ENCODE measurements around the gene GORASP1. TPM values are rescaled to one million over a fixed set of nuclear protein-coding genes. Genes with fewer than 3 reads are reported as not detected.

Gene GORASP1
- total RNA-seq, 1 donor from 2014 or later = 11.5 TPM

DNA sequence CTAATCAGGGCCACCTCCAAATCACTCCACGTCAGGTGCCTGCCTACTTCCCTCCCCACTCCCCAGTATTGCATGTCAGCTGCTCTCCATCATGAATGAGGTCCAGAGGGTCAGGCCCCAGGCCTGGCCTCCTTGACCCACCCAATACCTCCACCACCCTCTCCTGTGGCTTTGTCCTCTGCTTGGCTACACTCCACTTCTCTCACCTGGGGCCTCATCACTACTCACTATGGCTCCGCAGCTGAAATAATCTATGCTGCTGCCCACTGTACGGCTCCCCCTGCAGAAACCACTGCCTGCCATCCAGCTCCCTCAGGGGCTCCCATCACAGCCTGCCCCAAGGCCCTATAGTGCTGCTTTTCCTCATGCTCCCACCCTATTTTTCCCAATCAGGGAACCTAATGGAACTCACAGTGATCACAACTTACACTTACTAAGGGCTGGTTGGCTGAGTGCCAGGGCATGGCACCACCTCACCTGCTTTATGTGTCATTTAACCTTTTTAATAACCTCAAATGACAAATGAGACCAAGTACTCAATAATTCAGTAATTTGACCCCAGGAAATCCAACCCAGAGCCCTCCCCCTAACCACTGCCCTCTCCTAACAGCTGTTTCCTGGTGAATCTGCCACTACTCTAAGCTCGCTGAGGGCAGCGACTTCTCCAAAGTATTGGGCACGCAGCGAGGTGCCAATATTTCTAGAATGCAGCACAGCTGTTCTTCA, 2.3 kb downstream of the GORASP1 start:
- H3K36me3 ChIP-seq (ENCODE audit: control insufficient read depth in 3 of 3, insufficient read depth in 3 of 3, low read length in 3 of 3) = peaks cover 2 to 8% (median 5%) of the 10 kb centered on the region in 3 donors
- no peaks in the 10 kb centered on the region for H3K27me3 ChIP-seq (ENCODE audit: control insufficient read depth in 3 of 3, insufficient read depth in 3 of 3, low read length in 3 of 3)
- H3K9ac ChIP-seq (ENCODE audit: low read depth in 1 of 3, low read length in 3 of 3) = no peak overlapping the region
- H3K27ac ChIP-seq (ENCODE audit: low read depth, low read length) = peak overlapping the region; percentile 95
- H3K4me1 ChIP-seq (ENCODE audit: control insufficient read depth in 3 of 3, insufficient read depth in 3 of 3, low read length in 3 of 3) = peaks cover 41 to 66% (median 48%) of the 10 kb centered on the region in 3 donors
- peak overlapping the region; percentile 49 to 88 (median 87) for H3K4me3 ChIP-seq (ENCODE audit: low read length in 3 of 3)
- H3K9me3 ChIP-seq (ENCODE audit: control insufficient read depth in 3 of 3, low read length in 3 of 3) = no peaks in the 10 kb centered on the region

DNA sequence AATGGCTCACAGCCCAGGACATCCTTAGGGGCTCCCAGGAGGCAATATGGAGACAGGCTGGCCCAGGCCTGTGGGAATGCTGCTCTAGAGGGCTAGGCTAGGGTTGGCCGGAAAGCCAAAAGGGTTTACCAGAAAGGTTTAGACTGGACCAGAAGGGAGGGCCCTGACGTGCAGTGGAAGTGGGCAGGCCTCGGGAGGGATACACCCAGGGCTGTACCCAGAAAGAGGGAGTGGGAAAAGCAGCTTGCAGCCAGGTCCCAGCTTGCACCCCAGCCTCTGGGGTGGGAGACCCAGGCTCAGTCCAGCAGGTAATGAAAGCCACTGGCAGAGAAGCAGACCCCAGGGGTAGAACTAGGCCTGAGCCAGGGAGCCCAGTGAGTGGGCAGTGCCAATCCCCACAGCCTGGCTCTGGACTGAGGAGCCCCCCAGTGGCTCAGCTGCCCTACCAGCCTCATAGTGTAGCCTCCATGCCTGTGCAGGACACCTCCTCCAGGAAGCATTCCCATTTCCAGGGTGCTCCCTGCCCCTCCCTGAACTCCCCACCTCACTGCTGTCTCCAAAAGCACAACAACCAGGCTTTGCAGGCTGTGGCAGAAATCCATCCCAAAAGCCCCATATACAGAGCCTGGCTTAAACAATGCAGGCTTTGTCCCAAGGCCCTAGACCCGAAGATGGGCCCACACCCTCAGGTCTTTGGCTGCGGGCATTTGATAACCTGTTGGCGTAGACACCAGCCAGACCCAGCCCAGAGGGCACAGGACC, 3.5 kb downstream of the GORASP1 start:
- H3K9me3 ChIP-seq (ENCODE audit: control insufficient read depth in 3 of 3, low read length in 3 of 3) = no peaks in the 10 kb centered on the region
- peaks cover 13 to 20% (median 16%) of the 10 kb centered on the region in 3 donors for H3K36me3 ChIP-seq (ENCODE audit: control insufficient read depth in 3 of 3, insufficient read depth in 3 of 3, low read length in 3 of 3)
- peak overlapping the region in 2 of 3 donors; percentile 8 to 30 for H3K9ac ChIP-seq (ENCODE audit: low read depth in 1 of 3, low read length in 3 of 3)
- no peak overlapping the region for H3K4me3 ChIP-seq (ENCODE audit: low read length in 3 of 3)
- peaks cover 41 to 66% (median 48%) of the 10 kb centered on the region in 3 donors for H3K4me1 ChIP-seq (ENCODE audit: control insufficient read depth in 3 of 3, insufficient read depth in 3 of 3, low read length in 3 of 3)
- H3K27me3 ChIP-seq (ENCODE audit: control insufficient read depth in 3 of 3, insufficient read depth in 3 of 3, low read length in 3 of 3) = no peaks in the 10 kb centered on the region
- no peak overlapping the region for H3K27ac ChIP-seq (ENCODE audit: low read depth, low read length)

DNA sequence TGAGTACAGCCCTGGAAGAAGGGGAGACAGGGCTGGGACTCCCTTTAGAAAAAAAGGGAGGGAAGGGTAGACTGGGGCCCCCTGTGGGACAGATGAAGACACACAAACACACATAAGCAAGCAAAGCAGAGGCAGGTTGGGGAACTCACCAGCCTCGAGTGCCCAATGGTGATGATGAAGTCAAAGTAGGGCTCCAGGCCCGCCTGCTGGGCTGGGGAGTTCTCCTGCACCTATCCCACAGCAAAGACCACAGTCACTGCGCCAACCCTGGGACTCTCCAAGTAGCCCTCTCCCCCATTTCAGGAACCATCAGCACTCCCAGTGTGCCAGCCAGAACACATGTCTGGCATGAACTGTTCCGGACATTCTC, 4.1 kb downstream of the GORASP1 start:
- H3K27ac ChIP-seq (ENCODE audit: low read depth, low read length) = no peak overlapping the region
- H3K4me3 ChIP-seq (ENCODE audit: low read length in 3 of 3) = no peak overlapping the region
- no peaks in the 10 kb centered on the region for H3K9me3 ChIP-seq (ENCODE audit: control insufficient read depth in 3 of 3, low read length in 3 of 3)
- no peak overlapping the region for H3K9ac ChIP-seq (ENCODE audit: low read depth in 1 of 3, low read length in 3 of 3)
- peaks cover 20 to 26% (median 23%) of the 10 kb centered on the region in 3 donors for H3K36me3 ChIP-seq (ENCODE audit: control insufficient read depth in 3 of 3, insufficient read depth in 3 of 3, low read length in 3 of 3)
- peaks cover 39 to 64% (median 47%) of the 10 kb centered on the region in 3 donors for H3K4me1 ChIP-seq (ENCODE audit: control insufficient read depth in 3 of 3, insufficient read depth in 3 of 3, low read length in 3 of 3)
- no peaks in the 10 kb centered on the region for H3K27me3 ChIP-seq (ENCODE audit: control insufficient read depth in 3 of 3, insufficient read depth in 3 of 3, low read length in 3 of 3)

DNA sequence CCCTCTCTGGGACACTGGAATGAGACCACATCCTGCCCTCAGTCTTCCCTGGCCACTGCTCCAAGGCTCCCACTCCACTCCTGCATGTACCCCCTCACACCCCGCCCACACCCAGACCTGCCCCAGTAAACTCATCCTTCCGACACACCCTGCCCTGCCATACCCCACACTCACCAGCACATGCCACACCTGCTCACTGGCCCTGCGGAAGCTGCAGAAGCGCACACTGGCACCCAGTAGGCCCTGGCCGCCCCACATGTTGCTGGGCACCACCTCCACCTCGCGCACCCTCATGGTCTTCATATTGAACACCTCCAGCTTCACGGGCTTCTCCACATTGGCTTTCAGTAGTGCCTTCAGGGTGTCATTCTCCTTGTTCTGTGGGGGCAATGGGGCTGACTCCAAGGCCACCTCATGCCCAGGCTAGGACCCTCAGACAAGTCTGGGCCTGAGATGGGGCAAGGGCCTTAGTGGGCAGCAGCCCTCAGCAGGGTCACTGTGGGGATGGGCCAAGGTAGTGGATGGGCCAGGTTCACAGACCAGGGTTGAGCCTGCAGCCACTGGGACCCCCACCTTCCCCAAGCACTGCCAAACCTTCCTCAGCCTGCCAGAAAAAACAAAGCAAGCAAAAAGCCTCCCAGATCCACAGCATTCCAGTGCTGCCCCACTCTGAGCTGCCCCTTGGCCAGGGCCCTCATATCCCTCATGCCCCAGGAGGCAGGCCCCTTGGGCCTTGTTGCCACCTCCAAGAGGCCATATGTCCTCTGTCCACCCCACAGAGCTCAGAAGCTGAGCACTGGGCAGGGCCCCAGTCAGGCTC, 4.7 kb downstream of the GORASP1 start:
- Histone ChIP-seq H3K4me1 (ENCODE audit: control insufficient read depth in 3 of 3, insufficient read depth in 3 of 3, low read length in 3 of 3) (peaks cover 33 to 58% (median 41%) of the 10 kb centered on the region in 3 donors), H3K9ac (ENCODE audit: low read depth in 1 of 3, low read length in 3 of 3) (no peak overlapping the region), H3K27ac (ENCODE audit: low read depth, low read length) (no peak overlapping the region)

DNA sequence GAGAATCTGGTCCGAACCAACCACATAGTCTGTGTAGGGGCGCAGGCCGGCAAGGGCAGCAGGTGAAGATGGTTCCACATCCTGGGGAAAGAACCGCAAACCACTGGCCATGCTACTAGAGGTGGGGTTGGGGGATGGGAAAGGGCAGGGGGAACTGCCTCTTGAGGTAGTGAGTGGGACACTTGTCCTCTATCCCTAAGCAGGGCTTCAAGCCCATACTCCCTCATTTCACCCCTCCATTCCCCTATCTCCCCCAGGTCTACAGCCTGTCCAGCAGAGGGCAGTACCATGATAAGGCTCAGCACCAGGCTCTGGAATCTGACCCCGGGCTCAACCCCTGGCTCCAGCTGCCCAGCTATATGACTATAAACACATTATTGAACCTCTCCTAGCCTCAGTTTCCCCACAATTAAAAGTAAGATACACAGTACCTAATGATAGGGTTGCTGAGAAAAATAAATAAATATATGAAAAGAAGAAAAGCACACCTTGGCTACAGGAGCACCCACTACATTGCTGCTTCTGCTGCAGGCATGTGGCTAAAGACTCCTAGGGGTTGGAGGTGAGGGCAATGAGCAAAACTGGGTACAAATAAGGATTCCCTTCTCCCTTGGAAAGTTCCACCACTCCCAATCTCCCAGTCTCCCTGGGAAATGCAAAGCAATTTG, 6.3 kb downstream of the GORASP1 start:
- Histone ChIP-seq H3K27ac (ENCODE audit: low read depth, low read length) (no peak overlapping the region), H3K9me3 (ENCODE audit: control insufficient read depth in 3 of 3, low read length in 3 of 3) (no peaks in the 10 kb centered on the region), H3K4me3 (ENCODE audit: low read length in 3 of 3) (no peak overlapping the region), H3K9ac (ENCODE audit: low read depth in 1 of 3, low read length in 3 of 3) (peak overlapping the region in 2 of 3 donors; percentile 25 to 34), H3K27me3 (ENCODE audit: control insufficient read depth in 3 of 3, insufficient read depth in 3 of 3, low read length in 3 of 3) (no peaks in the 10 kb centered on the region), H3K36me3 (ENCODE audit: control insufficient read depth in 3 of 3, insufficient read depth in 3 of 3, low read length in 3 of 3) (peaks cover 41 to 43% (median 42%) of the 10 kb centered on the region in 3 donors), H3K4me1 (ENCODE audit: control insufficient read depth in 3 of 3, insufficient read depth in 3 of 3, low read length in 3 of 3) (peaks cover 27 to 46% (median 33%) of the 10 kb centered on the region in 3 donors)

More for the DNA sequence above, 4.7 kb downstream of the GORASP1 start:
- no peak overlapping the region for H3K4me3 ChIP-seq (ENCODE audit: low read length in 3 of 3)
- H3K9me3 ChIP-seq (ENCODE audit: control insufficient read depth in 3 of 3, low read length in 3 of 3) = no peaks in the 10 kb centered on the region
- no peaks in the 10 kb centered on the region for H3K27me3 ChIP-seq (ENCODE audit: control insufficient read depth in 3 of 3, insufficient read depth in 3 of 3, low read length in 3 of 3)
- H3K36me3 ChIP-seq (ENCODE audit: control insufficient read depth in 3 of 3, insufficient read depth in 3 of 3, low read length in 3 of 3) = peaks cover 26 to 32% (median 29%) of the 10 kb centered on the region in 3 donors

DNA sequence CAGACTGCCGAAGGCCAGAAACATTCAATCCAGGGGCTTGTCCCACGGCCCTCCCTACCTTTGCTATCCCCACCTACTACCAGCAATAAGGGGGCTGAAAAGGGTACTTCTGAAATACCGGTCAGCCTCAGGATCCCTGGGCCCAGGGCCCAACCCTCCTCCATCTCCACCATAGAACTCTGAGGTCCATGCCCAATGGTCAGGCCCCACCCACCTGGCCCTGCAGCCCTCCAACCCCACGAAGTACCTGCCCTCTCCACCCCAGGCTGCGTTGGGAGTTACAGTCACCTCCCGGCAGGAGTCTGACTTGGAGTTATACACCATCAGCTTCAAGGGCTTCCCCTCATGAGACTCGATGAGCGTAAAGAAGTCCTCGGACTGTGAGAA, 6.9 kb downstream of the GORASP1 start:
- H3K9me3 ChIP-seq (ENCODE audit: control insufficient read depth in 3 of 3, low read length in 3 of 3) = no peaks in the 10 kb centered on the region
- H3K4me3 ChIP-seq (ENCODE audit: low read length in 3 of 3) = no peak overlapping the region
- no peak overlapping the region for H3K9ac ChIP-seq (ENCODE audit: low read depth in 1 of 3, low read length in 3 of 3)
- H3K36me3 ChIP-seq (ENCODE audit: control insufficient read depth in 3 of 3, insufficient read depth in 3 of 3, low read length in 3 of 3) = peaks cover 47 to 49% (median 48%) of the 10 kb centered on the region in 3 donors
- no peaks in the 10 kb centered on the region for H3K27me3 ChIP-seq (ENCODE audit: control insufficient read depth in 3 of 3, insufficient read depth in 3 of 3, low read length in 3 of 3)
- peaks cover 20 to 40% (median 27%) of the 10 kb centered on the region in 3 donors for H3K4me1 ChIP-seq (ENCODE audit: control insufficient read depth in 3 of 3, insufficient read depth in 3 of 3, low read length in 3 of 3)
- H3K27ac ChIP-seq (ENCODE audit: low read depth, low read length) = no peak overlapping the region

DNA sequence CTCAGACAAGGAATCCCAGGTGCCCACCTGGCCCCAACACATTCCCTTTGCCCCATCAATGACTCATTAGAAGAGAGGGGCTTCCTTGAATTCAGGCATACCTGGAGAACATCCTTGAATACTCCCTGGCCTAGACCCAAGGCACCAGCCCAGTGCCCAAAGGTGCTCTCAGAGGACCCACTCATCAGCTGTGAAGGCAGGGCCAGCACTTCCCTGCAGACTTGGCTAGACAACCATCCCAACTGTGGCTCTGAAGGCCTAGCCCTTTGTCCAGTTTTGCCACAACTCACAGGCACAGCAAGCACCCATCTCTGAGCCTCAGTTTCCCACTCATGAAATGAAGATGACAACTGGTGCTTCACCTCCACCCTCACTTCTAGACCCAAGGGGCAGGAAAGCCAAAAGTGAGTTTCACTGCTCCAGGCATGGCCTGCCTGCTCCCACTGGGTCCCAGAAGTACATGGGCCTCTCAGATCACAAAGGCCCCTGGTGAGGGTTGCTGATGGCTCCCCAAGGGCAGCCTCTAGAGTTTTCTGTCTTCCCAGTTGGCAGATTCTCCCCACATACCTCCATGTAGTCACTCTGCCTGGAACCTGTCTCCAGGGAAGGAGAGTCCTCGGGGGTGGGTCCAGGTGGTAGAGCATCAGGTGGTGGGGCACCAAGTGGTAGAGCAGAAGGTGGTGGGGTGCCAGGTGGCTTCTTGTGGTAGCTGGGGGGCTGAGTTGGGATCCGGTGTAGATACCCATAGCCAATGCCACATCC, 7.5 kb downstream of the GORASP1 start:
- Histone ChIP-seq H3K27ac (ENCODE audit: low read depth, low read length) (no peak overlapping the region), H3K4me3 (ENCODE audit: low read length in 3 of 3) (no peak overlapping the region), H3K36me3 (ENCODE audit: control insufficient read depth in 3 of 3, insufficient read depth in 3 of 3, low read length in 3 of 3) (peaks cover 51 to 54% (median 51%) of the 10 kb centered on the region in 3 donors), H3K9ac (ENCODE audit: low read depth in 1 of 3, low read length in 3 of 3) (no peak overlapping the region), H3K9me3 (ENCODE audit: control insufficient read depth in 3 of 3, low read length in 3 of 3) (no peaks in the 10 kb centered on the region), H3K4me1 (ENCODE audit: control insufficient read depth in 3 of 3, insufficient read depth in 3 of 3, low read length in 3 of 3) (peaks cover 16 to 34% (median 21%) of the 10 kb centered on the region in 3 donors), H3K27me3 (ENCODE audit: control insufficient read depth in 3 of 3, insufficient read depth in 3 of 3, low read length in 3 of 3) (no peaks in the 10 kb centered on the region)

DNA sequence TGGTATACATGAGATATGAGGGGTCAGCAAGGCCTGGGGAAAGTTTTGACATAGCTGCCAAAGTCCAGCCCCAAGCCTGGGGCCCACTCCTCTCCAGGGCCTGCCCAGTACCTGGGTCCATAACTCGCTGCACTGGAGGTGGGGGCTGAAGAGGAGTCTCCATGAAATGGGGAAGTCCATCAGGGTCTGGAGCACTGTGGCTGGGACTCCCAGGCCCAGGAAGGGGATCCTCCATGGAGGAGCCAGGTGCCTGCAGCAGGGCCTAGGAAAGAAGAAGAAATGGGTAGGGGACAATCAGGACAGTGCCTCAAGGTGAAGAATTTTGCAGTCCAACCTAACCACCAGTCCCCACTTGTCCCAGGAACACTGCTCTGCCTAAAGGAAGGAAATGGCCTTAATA, 8.2 kb downstream of the GORASP1 start:
- Histone ChIP-seq H3K4me3 (ENCODE audit: low read length in 3 of 3) (no peak overlapping the region), H3K36me3 (ENCODE audit: control insufficient read depth in 3 of 3, insufficient read depth in 3 of 3, low read length in 3 of 3) (peaks cover 56 to 61% (median 58%) of the 10 kb centered on the region in 3 donors), H3K4me1 (ENCODE audit: control insufficient read depth in 3 of 3, insufficient read depth in 3 of 3, low read length in 3 of 3) (peaks cover 10 to 27% (median 14%) of the 10 kb centered on the region in 3 donors), H3K27ac (ENCODE audit: low read depth, low read length) (no peak overlapping the region), H3K9ac (ENCODE audit: low read depth in 1 of 3, low read length in 3 of 3) (peak overlapping the region in 1 of 3 donors; percentile 15), H3K27me3 (ENCODE audit: control insufficient read depth in 3 of 3, insufficient read depth in 3 of 3, low read length in 3 of 3) (no peaks in the 10 kb centered on the region), H3K9me3 (ENCODE audit: control insufficient read depth in 3 of 3, low read length in 3 of 3) (no peaks in the 10 kb centered on the region)
